Measurements from ENCODE around the gene SIGMAR1.

The SIGMAR1 gene

DNA sequence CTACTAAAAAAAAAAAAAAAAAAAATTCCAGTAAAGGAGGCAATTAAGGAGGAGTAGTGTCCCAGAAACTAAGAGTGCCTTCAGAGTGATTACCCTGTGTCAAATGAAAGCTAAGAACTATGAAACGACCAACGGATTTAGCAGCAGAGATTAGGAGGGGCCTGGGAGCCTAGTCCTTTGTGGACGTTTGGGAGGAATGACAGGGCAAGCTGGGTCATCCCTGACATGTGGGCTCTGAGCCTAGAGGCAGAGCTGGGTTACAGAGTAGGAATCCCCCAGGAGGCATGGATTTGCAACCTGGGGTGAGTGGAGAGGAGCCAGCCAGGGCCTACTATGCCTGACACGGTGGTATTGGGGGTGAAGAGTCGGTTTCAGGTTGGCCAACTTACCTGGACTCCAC, 4.4 kb downstream of the SIGMAR1 start:
- H3K9me3 Mint-ChIP-seq: no peaks in the 10 kb centered on the region
- H3K27me3 Mint-ChIP-seq: peaks cover 42% of the 10 kb centered on the region
- no peak overlapping the region for H3K27ac Mint-ChIP-seq
- intact Hi-C loops (cut with micrococcal nuclease): no loop called here
- H3K36me3 Mint-ChIP-seq (ENCODE audit: low read depth): peaks cover 15% of the 10 kb centered on the region
- peaks cover 37% of the 10 kb centered on the region for H3K4me1 Mint-ChIP-seq (ENCODE audit: low read depth)
- H3K4me3 Mint-ChIP-seq: no peak overlapping the region

DNA sequence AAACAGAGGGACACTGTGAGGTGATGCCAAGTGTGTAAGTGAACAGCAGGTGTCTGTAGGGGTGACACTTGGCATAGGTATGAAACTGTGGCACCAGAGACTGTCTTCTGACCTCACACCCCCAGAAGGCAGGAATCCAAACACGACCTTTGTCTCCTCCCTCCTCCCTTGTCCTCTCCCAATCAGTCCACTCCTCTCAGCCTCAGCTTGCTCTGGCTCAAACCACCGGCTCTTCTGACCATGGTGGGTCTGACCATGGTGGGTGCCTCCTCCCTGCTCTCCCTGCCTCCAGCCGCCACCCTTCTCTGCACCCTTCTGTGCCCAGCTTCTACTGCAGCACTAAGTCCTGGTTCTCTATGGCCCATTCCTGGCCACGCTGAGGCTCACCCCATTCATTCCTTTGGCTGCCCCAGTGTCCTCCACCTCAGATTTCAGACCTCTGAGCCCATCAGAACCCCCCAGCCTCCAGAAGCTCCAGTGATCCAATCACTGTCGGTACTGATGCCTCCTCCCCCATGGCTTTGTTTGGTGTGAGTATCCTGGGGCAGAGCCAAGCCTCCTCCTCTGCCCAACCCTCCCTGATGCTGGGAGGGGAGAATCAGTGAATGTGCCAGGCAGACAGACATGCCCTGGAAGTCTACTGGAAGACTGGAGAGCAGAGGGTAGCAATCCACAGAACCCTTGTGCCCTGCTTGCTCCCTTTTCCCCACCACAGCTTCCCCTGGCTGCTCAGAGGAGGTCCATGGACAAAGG, 7.0 kb downstream of the SIGMAR1 start:
- Mint-ChIP-seq H3K36me3 (ENCODE audit: low read depth) (peaks cover 11% of the 10 kb centered on the region), H3K27ac (no peak overlapping the region), H3K4me1 (ENCODE audit: low read depth) (peaks cover 23% of the 10 kb centered on the region), H3K27me3 (peaks cover 68% of the 10 kb centered on the region), H3K4me3 (no peak overlapping the region), H3K9me3 (no peaks in the 10 kb centered on the region)
- intact Hi-C loops (cut with micrococcal nuclease): no loop called here

DNA sequence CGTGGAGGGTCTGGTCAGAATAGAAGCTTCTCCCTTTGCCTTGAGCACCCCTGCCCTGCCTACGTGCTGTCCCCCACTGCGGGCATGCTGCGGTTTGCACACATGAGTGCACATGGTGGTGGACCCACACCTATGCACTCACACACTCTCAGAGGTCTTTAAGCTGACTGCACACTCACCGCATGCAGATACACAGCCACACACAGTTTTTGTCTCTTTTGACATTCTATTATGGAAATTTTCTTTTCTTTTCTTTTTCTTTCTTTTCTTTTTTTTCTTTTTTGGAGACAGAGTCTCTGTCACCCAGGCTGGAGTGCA, 8.1 kb downstream of the SIGMAR1 start:
- H3K4me3 Mint-ChIP-seq: peak overlapping the region; percentile 65
- H3K9me3 Mint-ChIP-seq: no peaks in the 10 kb centered on the region
- no peak overlapping the region for H3K27ac Mint-ChIP-seq
- peaks cover 15% of the 10 kb centered on the region for H3K4me1 Mint-ChIP-seq (ENCODE audit: low read depth)
- H3K27me3 Mint-ChIP-seq: peaks cover 79% of the 10 kb centered on the region
- H3K36me3 Mint-ChIP-seq (ENCODE audit: low read depth): no peaks in the 10 kb centered on the region
- intact Hi-C loops (cut with micrococcal nuclease): no loop called here

DNA sequence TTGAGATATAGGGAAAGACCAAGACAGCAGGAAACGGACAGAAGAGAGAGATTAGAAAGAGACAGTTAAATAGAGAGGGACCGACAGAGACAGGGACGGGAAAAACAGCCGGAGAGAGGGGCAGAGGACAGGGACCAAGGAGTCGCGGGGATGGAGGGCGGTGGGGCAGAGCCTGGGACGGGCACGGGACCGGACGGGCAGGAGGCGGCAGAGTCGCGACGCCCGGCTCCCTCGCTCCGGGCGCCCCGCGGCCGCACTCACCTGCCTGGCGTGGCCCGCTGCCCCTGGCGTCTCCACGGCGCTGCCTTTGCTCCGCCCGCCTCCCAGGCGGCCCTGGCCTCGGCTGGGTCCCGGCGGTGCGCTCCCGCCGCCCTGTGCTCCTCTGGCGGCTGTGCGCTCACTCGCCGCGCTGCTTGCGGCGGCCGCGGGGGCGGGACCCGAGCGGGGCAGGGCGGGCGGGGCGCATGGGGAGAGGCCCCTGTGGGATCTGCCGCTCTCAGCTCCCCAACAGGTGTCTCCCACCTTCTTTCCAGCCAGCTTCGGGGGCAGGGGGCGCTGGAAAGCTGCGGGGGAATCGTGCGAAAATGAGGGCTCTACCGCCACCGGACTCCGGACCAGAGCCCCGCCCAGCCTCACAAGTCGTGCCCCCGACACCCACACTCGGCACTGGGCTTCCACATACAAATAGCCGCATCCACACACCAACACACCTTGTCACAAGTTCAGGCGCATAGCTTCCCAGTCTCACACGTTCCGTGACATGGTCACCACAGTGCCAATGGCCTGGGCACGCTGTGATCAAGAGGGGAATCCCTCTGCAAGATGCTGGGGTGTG, 8.7 kb downstream of the SIGMAR1 start, which contains the start of gene ARID3C:
TSS of gene ARID3C (minus strand) at position 411 of the 835 bp plus-strand sequence. CDS start 1,052 bp downstream, outside the sequence.
- H3K27me3 Mint-ChIP-seq: peaks cover 85% of the 10 kb centered on the region
- no peaks in the 10 kb centered on the region for H3K36me3 Mint-ChIP-seq (ENCODE audit: low read depth)
- peak within 1 kb of the TSS; percentile 65 for H3K4me3 Mint-ChIP-seq
- H3K4me1 Mint-ChIP-seq (ENCODE audit: low read depth): peaks cover 17% of the 10 kb centered on the region
- intact Hi-C loops (cut with micrococcal nuclease): no loop called here
- no peaks in the 10 kb centered on the region for H3K9me3 Mint-ChIP-seq
- no peak within 1 kb of the TSS for H3K27ac Mint-ChIP-seq

DNA sequence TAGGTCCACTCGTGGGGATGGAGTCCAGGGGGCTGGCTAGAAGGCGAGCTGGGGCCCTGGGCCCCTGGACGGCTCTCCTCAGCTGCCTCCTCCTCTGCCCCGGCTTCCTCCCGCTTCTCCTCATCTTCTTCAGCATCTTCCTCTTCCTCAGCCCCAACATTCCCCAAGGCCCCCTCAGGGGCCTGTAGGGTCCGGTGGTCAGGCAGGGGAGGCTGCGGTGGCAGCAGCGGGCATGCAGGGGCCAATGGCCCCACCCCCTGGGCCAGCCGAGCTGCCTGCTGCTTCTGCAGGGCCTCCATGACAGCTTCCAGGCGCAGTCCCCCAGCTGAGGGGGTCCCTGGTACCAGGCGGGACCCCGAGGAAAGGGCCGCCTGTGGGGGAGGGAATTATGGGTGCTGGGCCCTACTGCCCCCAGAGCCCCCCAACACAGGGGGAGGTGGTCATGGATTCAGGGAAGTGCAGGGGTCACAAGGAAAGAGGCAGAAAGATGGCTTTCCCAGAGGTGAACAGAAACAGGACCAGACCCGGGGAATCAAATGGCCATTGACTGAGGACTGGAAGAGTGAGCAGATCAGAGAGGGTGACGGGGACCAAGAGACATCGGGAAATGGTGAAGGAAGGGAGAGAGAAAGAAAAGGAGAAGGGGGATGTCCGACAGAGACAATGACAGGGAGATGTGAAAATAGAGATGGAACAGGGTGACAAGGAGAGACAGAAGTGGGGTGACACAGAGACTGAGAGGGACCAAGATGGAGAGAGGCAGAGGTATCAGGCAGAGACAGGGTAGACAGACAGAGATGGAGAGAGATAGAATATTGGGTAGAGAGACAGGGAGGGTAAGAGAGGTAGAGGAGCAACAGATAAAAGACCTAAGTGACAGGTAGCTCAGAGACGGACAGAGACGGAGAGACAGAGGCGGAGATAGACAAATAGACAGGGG, 9.6 kb downstream of the SIGMAR1 start:
- H3K4me1 Mint-ChIP-seq (ENCODE audit: low read depth): peaks cover 23% of the 10 kb centered on the region
- H3K9me3 Mint-ChIP-seq: no peaks in the 10 kb centered on the region
- H3K4me3 Mint-ChIP-seq: peak overlapping the region; percentile 63
- no peaks in the 10 kb centered on the region for H3K36me3 Mint-ChIP-seq (ENCODE audit: low read depth)
- peaks cover 94% of the 10 kb centered on the region for H3K27me3 Mint-ChIP-seq
- no peak overlapping the region for H3K27ac Mint-ChIP-seq
- intact Hi-C loops (cut with micrococcal nuclease): no loop called here

DNA sequence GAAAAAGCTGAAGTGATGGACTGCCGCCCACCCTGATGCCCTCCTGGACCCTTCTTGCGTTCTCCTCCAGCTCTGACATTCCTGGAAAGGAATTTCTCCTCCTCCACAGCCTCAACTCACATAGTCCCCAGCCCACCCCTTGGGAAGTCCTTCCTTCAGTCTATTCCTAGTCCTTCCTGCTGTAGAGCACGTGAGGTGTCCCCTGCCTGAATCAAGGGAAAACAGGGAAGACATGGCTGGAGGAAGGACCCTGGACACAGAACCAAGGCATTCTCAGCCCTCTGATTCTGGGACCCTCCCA, 12.5 kb downstream of the SIGMAR1 start:
- Mint-ChIP-seq H3K36me3 (ENCODE audit: low read depth) (peaks cover 4% of the 10 kb centered on the region), H3K27ac (no peak overlapping the region), H3K27me3 (peaks cover 90% of the 10 kb centered on the region), H3K4me1 (ENCODE audit: low read depth) (peaks cover 32% of the 10 kb centered on the region), H3K9me3 (no peaks in the 10 kb centered on the region), H3K4me3 (no peak overlapping the region)
- intact Hi-C loops (cut with micrococcal nuclease): no loop called here

DNA sequence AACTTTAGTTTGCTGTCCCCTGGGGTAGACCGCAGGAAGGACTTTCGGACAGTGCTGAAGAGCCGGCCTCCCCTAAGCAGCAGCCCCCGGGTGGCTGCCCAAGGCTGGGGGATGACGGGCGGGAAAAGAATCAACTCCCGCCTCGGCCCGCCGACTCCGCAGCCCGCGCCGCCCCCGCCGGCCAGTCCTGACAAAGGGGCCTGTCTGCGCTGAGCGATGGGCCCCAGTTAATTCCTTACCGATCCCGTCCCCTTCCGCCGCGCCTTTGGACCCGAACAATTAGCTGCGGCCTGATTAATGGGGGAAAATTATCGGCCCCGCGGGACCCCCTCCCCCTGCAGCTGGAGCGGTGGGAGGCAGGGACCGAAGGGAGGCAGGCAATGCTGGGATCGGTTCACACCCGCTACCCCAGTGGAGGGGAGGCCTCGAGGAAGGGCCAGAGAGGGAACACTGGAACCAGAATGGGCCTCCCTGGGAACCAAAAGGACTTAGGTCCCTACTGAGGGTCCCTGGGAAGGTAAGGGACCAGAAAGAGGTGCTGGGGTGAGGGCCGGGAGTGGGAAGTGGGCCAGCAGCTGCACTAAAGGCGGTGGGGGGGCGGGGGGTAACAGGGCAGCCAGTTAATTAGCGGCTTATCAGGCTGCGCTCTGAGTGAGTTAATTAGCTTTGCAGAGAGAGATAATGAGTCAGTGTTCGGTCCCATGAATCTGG, 13.0 kb downstream of the SIGMAR1 start:
- Mint-ChIP-seq H3K4me1 (ENCODE audit: low read depth) (peaks cover 37% of the 10 kb centered on the region), H3K27me3 (peaks cover 85% of the 10 kb centered on the region), H3K4me3 (no peak overlapping the region), H3K27ac (no peak overlapping the region), H3K9me3 (no peaks in the 10 kb centered on the region), H3K36me3 (ENCODE audit: low read depth) (peaks cover 6% of the 10 kb centered on the region)
- intact Hi-C loops (cut with micrococcal nuclease): no loop called here

DNA sequence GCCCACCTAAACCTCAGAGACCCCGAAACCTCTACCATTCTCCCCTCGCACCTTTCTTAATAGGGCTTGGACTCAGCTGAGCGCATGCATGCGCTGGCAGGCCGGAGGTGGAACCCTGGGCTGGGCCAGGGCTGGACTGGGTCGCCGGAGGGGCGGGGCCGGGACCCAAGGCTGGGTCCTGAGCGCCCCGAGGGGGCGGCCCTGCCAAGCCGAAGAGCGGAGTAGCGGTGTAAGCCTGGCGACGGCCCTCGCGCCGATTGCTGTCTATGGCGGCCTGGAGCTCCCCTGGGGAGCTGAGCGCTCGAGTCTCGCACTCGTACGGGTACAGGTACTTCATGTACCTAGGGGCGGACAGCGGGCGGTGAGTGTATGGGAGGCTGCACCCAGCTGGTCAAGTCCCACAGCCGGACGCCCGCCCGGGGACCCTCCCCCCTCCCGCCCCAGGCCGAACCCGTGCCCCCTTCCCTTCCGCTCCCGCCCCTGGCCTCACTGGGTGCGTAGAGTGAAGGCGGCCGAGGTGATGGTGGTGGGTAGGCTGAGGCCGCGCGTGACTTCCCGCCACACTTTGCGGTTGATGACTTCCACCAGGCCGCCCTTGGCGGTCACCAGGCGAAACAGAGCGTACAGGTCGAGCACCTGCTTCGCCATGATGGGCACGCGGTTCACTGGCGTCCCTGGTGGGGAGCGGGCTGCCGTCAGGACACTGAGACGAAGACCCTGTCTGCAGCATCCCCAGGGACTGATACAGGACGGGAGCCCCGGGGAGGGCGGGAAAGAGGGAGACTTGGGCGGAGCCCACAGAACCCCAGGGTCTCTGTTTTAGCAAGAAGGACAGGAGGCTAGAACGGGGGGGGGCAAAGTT, 14.0 kb downstream of the SIGMAR1 start:
- intact Hi-C loops (cut with micrococcal nuclease): no loop called here
- H3K4me3 Mint-ChIP-seq: no peak overlapping the region
- H3K27ac Mint-ChIP-seq: no peak overlapping the region
- H3K4me1 Mint-ChIP-seq (ENCODE audit: low read depth): peaks cover 37% of the 10 kb centered on the region
- H3K9me3 Mint-ChIP-seq: no peaks in the 10 kb centered on the region
- peaks cover 78% of the 10 kb centered on the region for H3K27me3 Mint-ChIP-seq
- peaks cover 8% of the 10 kb centered on the region for H3K36me3 Mint-ChIP-seq (ENCODE audit: low read depth)

DNA sequence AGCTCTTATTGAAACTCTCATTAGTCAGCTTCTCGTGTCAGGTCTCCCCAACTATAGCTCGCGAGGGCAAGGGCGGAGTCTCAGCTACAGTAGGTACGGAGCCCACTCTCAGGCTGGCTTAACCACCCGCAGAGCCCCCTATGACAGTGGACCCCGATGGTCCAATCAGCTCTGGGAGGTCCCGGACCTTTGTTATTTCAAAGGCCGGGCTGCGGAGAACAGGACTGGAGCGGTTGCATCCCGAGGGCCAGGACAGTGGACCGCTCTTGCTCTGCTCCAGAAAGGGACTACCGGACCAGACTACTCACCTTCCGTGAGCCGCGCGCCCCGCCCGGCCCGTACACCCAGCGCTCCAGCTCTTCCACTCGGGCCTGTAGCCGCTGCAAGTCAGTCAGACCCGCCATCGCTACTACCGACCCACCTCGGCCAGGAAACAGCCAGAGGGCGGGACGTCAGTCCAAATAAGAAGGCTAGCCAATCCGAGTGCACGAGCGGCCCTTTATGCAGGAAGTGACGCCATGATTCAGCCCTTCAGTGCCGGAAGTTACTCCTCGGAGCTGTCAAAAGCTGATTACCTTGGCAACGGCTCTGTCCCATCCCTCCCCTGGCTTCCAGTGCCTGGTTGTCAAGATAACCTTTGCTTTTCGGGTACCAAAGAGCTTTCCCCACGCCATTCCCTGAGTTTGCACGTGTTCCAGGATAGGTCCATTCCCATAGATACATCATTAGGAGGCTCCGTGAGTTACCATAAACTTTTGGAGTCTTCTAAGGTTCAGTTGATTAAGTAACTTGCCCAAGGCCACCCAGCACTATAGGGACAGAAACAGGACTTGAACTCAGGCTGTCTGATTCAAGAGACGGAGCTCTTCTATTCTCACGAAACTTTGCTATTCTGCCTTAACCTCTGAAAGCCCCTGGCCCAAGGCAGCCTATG, 17.3 kb downstream of the SIGMAR1 start, which contains the start of gene DCTN3:
TSS of gene DCTN3 (minus strand) at position 435 of the 934 bp plus-strand sequence. CDS start at position 404, 31 bp downstream.
- intact Hi-C loops (cut with micrococcal nuclease): no loop called here

DNA sequence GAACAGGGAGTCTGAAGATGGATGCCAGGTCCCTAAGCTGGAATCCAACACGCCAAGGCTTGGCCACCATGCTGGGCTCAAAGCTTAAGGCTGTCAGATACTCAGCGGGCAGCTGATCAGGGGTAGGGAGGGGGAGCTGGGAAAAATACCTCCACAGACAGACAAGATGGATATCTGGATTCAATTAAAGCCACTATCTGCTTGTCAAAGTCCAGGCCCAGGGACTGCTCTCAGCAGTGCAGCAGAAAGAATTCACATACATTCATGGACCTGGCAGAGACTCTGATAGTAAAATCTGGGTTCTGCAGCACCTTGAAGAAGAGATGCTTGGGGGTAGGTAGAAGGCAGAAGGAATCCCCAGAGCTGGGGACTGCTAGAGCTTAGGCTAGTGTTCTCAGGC, 22.5 kb downstream of the SIGMAR1 start:
- Mint-ChIP-seq H3K9me3 (no peaks in the 10 kb centered on the region), H3K27ac (no peak overlapping the region), H3K4me1 (ENCODE audit: low read depth) (peaks cover 45% of the 10 kb centered on the region), H3K4me3 (no peak overlapping the region), H3K36me3 (ENCODE audit: low read depth) (peaks cover 66% of the 10 kb centered on the region), H3K27me3 (no peaks in the 10 kb centered on the region)
- intact Hi-C loops (cut with micrococcal nuclease): no loop called here

More for the DNA sequence above, 17.3 kb downstream of the SIGMAR1 start, which contains the start of gene DCTN3:
- Mint-ChIP-seq H3K4me1 (ENCODE audit: low read depth) (peaks cover 29% of the 10 kb centered on the region), H3K9me3 (no peaks in the 10 kb centered on the region), H3K36me3 (ENCODE audit: low read depth) (peaks cover 40% of the 10 kb centered on the region), H3K27ac (peak within 1 kb of the TSS; percentile 89), H3K27me3 (peaks cover 45% of the 10 kb centered on the region), H3K4me3 (peak within 1 kb of the TSS; percentile 95)

DNA sequence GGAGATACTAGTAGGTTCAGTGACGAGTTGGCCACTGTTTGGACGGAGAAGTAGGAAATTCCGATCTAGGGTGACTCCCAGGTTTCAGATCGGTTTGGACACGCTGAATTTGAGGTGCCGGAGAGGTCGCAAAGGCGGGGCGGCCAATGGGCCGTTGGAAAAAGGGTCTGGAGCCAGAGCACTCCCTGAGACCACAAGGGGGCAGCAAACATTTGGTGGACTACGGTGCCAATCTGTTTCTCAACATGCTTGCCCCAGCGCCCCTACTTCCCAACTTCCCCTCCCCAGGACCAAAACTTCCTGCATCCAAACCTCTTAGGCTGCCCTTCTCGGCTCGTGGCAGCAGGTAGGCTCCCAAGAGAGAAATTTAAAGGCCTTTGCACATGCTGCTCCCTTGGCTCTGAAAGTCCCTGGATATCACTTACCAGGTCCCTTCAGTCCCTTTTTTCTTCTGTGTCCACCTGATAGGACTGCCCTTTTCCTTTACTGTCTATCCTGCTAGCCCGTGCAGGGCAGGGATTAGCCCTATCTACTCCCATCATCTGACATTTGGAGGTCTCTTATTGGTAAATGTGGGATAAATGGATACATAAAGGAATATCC, 24.7 kb downstream of the SIGMAR1 start:
- Mint-ChIP-seq H3K36me3 (ENCODE audit: low read depth) (peaks cover 55% of the 10 kb centered on the region), H3K27me3 (no peaks in the 10 kb centered on the region), H3K27ac (peak overlapping the region; percentile 94)

More for the DNA sequence above, 24.7 kb downstream of the SIGMAR1 start:
- intact Hi-C loops (cut with micrococcal nuclease): loop anchor here (1.0 kb wide), 2 partner anchors 21 to 155 kb away; partner anchors contain the start of genes DNAI1 and FAM219A
- Mint-ChIP-seq H3K4me3 (peak overlapping the region; percentile 86), H3K4me1 (ENCODE audit: low read depth) (peaks cover 33% of the 10 kb centered on the region), H3K9me3 (no peaks in the 10 kb centered on the region)

Data from dendritic cell treated with granulocyte-macrophage colony-stimulating factor and Interleukin-4, amounts not matched to agents 40 ng/mL and 50 ng/mL, for 4 days (primary cell).